Measurements from ENCODE around the gene IER5.

Gene IER5

GRCh38 chr1:181061487-181061886 lies 27.0 kb upstream of the IER5 start:
- DNase-seq (ENCODE audit: low spot score in 2 of 2) (no peak), ATAC-seq (replicated peaks; ENCODE audit: extremely low read depth, poor library complexity, severe bottlenecking) (no peak)
- Mint-ChIP-seq H3K9me3 (peaks cover 10% of the 10 kb centered on the region), H3K27me3 (no peaks in the 10 kb centered on the region), H3K4me1 (peaks cover 31% of the 10 kb centered on the region), H3K4me3 (peak overlapping the region; percentile 72), H3K36me3 (ENCODE audit: insufficient read depth) (peaks cover 11% of the 10 kb centered on the region), H3K27ac (ENCODE audit: low read depth) (peak overlapping the region; percentile 88)

GRCh38 chr1:181061891-181062835 lies 26.3 kb upstream of the IER5 start:
- peaks cover 10% of the 10 kb centered on the region for H3K9me3 Mint-ChIP-seq
- H3K27me3 Mint-ChIP-seq, result no peaks in the 10 kb centered on the region
- peak overlapping the region; percentile 72 for H3K4me3 Mint-ChIP-seq
- no peak for DNase-seq (ENCODE audit: low spot score in 2 of 2)
- ATAC-seq (replicated peaks; ENCODE audit: extremely low read depth, poor library complexity, severe bottlenecking), result peak; percentile 64
- H3K4me1 Mint-ChIP-seq, result peaks cover 25% of the 10 kb centered on the region
- H3K27ac Mint-ChIP-seq (ENCODE audit: low read depth), result peak overlapping the region; percentile 88
- peaks cover 8% of the 10 kb centered on the region for H3K36me3 Mint-ChIP-seq (ENCODE audit: insufficient read depth)

DNA sequence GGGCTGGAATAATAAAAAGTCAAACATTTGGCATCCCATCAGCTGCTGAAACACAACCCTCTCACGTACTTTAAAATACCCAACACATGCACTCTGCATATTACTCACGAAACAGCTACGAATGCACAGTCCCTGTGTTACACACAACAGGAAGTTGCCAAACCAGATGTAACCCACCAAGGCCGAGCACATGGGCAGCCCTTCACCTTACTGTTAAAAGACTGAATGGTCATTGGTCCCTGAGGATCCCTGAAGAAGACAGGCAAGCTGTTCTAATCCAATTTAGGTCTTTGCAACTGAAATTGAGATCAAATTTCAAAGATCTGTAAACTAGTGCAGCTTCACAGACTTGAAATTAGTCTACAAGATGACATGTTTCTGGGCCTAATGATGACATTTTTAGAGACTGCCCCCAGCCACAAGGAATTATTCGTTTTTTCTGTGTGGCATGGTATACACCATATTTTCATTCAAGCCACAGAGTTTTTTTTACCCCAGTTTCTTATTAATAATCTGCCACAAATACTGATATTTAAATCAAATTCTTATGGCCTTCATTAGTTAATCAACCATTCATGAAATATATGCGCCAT lies 25.6 kb upstream of the IER5 start:
- Mint-ChIP-seq H3K36me3 (ENCODE audit: insufficient read depth) (peaks cover 6% of the 10 kb centered on the region), H3K27ac (ENCODE audit: low read depth) (peak overlapping the region; percentile 88), H3K9me3 (peaks cover 10% of the 10 kb centered on the region), H3K27me3 (no peaks in the 10 kb centered on the region), H3K4me3 (peak overlapping the region; percentile 72), H3K4me1 (peaks cover 23% of the 10 kb centered on the region)
- ATAC-seq (replicated peaks; ENCODE audit: extremely low read depth, poor library complexity, severe bottlenecking) (peak; percentile 88), DNase-seq (ENCODE audit: low spot score in 2 of 2) (peak in 1 of 2 donors; percentile 11)

DNA sequence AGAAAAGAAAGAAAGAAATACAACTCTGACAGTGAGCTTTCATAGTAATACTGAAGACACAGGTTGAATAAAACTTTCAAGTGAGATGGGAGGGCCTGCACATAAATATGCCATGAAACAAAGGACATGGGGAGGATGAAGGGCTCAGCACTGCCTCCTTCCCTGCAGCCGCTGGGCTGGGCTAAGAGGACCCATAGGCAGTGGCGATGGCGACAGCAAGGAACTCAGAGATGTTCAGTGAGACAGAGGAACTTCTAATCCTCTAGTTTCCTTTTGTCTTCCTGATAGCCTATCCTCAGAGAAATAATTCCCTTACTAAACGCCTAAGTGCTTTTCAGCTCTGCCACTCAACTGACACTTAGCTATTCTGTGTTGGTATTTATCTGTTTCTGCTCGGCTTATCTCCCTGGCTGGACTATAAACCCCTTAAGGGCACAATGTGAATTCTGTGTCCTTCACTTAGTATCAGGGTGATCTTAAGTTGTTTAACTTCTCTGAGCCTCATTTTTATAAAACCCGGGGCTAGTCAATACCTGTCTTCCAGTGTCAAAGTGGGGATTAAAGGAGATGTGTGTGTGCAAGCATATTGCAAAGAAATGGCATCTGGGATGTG lies 24.4 kb upstream of the IER5 start:
- no peak for ATAC-seq (replicated peaks; ENCODE audit: extremely low read depth, poor library complexity, severe bottlenecking)
- Mint-ChIP-seq H3K4me1 (peaks cover 23% of the 10 kb centered on the region), H3K4me3 (no peak overlapping the region)

DNA sequence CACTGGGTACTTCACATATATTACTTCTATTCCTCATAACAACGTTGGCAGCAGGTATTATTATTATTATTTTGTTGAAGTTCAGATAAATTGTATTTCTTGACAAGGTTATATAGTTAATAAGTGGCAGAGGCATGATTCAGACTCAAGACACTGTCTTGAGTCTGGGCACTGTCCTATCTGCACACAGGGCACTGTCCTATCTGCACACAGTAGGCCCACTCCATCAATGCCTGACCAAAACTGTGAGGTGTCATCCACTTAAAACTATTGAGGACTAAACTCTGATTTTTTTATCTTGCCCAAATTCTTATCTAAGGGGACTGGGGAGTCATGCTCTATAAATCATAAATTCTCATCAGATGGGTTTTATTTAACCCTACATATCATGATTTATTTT lies 23.8 kb upstream of the IER5 start:
- Mint-ChIP-seq H3K9me3 (peaks cover 2% of the 10 kb centered on the region), H3K36me3 (ENCODE audit: insufficient read depth) (peaks cover 5% of the 10 kb centered on the region), H3K4me3 (no peak overlapping the region), H3K27ac (ENCODE audit: low read depth) (no peak overlapping the region), H3K27me3 (no peaks in the 10 kb centered on the region), H3K4me1 (peaks cover 23% of the 10 kb centered on the region)
- DNase-seq (ENCODE audit: low spot score in 2 of 2) (no peak), ATAC-seq (replicated peaks; ENCODE audit: extremely low read depth, poor library complexity, severe bottlenecking) (no peak)

More for the DNA sequence above, 24.4 kb upstream of the IER5 start:
- Mint-ChIP-seq H3K27me3 (no peaks in the 10 kb centered on the region), H3K36me3 (ENCODE audit: insufficient read depth) (peaks cover 5% of the 10 kb centered on the region), H3K27ac (ENCODE audit: low read depth) (no peak overlapping the region), H3K9me3 (peaks cover 7% of the 10 kb centered on the region)
- no peak for DNase-seq (ENCODE audit: low spot score in 2 of 2)

- DNase-seq (ENCODE audit: low spot score in 2 of 2) (no peak), ATAC-seq (replicated peaks; ENCODE audit: extremely low read depth, poor library complexity, severe bottlenecking) (no peak)
- no peak overlapping the region for H3K27ac Mint-ChIP-seq (ENCODE audit: low read depth)
- H3K27me3 Mint-ChIP-seq, result peaks cover 38% of the 10 kb centered on the region
- peaks cover 2% of the 10 kb centered on the region for H3K36me3 Mint-ChIP-seq (ENCODE audit: insufficient read depth)
- H3K4me1 Mint-ChIP-seq, result no peaks in the 10 kb centered on the region
- H3K9me3 Mint-ChIP-seq, result no peaks in the 10 kb centered on the region
- no peak overlapping the region for H3K4me3 Mint-ChIP-seq
These were observed 14.9 kb upstream of the IER5 start for GRCh38 chr1:181073638-181074037.

DNA sequence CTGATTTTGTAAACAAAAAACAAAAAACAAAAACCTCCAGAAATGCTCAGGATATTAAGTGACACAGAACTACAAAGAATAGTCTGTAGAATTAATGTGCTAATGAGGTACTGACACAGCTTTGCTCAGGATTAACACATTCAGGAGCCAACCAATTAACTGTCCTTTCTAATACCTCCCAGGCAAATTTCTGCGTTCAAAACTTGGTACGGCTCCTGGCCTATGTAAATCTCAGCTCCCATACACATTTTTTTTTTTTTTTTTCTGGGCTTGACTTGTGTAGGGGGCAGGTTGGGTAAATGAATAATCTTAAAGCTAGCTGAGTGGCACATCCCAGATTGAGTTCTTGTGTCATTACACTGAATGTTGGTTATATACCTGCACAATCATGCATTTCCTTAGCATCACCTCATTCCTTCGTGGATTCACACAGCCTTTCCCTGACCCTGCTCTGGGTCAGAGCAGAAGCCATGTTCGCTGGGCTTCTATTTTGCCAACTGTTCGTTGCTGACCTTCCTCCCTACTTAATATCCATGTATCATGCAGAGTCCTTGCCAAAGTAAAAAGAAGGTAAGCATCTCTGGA lies 12.6 kb upstream of the IER5 start:
- no peak overlapping the region for H3K4me3 Mint-ChIP-seq
- ATAC-seq (replicated peaks; ENCODE audit: extremely low read depth, poor library complexity, severe bottlenecking) (no peak), DNase-seq (ENCODE audit: low spot score in 2 of 2) (no peak)
- no peaks in the 10 kb centered on the region for H3K4me1 Mint-ChIP-seq
- peaks cover 61% of the 10 kb centered on the region for H3K27me3 Mint-ChIP-seq
- H3K27ac Mint-ChIP-seq (ENCODE audit: low read depth), result no peak overlapping the region
- H3K36me3 Mint-ChIP-seq (ENCODE audit: insufficient read depth), result peaks cover 2% of the 10 kb centered on the region
- no peaks in the 10 kb centered on the region for H3K9me3 Mint-ChIP-seq

DNA sequence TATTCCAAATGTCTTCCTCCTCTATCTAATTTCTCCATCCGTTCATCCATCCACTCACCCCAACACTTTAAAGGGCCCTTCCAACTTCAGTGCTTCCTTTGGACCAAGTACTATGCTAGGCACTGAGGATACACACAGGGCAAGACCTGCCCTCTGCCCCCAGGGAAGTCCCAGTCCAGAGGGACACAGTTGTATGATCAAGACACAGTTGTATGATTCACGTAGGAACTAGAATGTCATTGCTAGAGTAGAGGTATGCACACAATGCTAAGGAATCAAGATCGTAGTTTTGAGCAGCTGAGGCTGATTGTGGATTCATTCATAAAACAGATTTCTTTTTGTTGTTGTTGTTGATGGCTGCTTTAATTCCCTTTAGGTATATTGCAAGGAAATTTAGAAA lies 11.6 kb upstream of the IER5 start:
- DNase-seq (ENCODE audit: low spot score in 2 of 2) (no peak), ATAC-seq (replicated peaks; ENCODE audit: extremely low read depth, poor library complexity, severe bottlenecking) (no peak)
- H3K9me3 Mint-ChIP-seq, result no peaks in the 10 kb centered on the region
- no peak overlapping the region for H3K4me3 Mint-ChIP-seq
- H3K27ac Mint-ChIP-seq (ENCODE audit: low read depth), result no peak overlapping the region
- H3K27me3 Mint-ChIP-seq, result peaks cover 62% of the 10 kb centered on the region
- H3K36me3 Mint-ChIP-seq (ENCODE audit: insufficient read depth), result peaks cover 2% of the 10 kb centered on the region
- H3K4me1 Mint-ChIP-seq, result no peaks in the 10 kb centered on the region

DNA sequence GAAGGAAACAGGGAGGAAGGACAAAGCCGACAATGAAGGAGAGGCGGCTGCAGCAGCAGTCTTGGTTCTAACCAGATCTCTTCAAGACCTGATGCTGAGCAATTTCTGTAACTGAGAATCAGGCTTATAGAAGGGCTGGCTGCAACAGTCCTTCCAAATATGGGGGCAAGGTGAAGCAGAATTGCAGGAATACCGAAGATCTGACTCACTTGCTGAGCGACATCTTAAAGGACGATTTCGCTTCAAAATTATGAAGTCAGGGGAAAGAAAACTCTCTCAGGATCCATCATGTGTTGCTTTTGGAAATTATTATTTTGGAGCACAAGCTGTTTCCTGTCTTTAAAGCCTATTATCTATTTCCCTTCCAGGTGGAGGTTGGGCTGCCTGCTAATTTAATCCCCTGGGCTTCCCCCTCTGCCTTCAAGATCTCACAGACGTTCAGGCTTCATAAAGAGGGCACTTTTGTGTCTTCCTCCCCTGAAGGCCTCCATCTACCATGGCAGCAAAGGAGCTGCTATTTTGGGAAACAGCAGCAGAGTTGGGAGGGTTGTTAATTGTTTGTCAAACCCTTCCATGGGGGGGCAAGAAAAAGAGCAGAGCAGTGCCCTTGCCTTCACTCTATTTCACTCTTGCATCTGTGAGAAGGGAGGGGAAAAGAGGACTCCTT lies 10.8 kb upstream of the IER5 start:
- Mint-ChIP-seq H3K4me3 (no peak overlapping the region), H3K4me1 (no peaks in the 10 kb centered on the region), H3K27ac (ENCODE audit: low read depth) (no peak overlapping the region), H3K9me3 (no peaks in the 10 kb centered on the region), H3K36me3 (ENCODE audit: insufficient read depth) (peaks cover 2% of the 10 kb centered on the region), H3K27me3 (peaks cover 62% of the 10 kb centered on the region)
- DNase-seq (ENCODE audit: low spot score in 2 of 2) (no peak), ATAC-seq (replicated peaks; ENCODE audit: extremely low read depth, poor library complexity, severe bottlenecking) (no peak)

DNA sequence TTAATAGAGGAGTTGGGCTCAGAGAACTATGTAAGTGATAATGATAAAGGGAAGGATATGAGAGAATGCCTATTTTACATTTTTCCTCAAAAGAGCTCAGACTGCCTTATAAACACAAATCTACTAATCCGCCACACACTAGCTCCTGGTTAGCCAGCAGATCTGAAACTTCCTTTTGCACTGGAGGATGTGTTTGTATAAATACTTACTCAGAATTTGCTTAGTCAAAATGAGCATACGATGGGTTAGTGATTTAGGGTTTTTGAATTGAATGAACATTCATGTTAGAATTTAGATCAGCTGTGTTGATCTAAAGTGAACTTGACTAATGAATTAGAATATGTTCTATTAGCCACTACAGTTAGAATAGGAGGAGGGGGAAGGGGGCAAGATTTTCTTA lies 9.1 kb upstream of the IER5 start:
- Mint-ChIP-seq H3K27ac (ENCODE audit: low read depth) (no peak overlapping the region), H3K4me3 (no peak overlapping the region), H3K9me3 (no peaks in the 10 kb centered on the region), H3K4me1 (peaks cover 3% of the 10 kb centered on the region), H3K36me3 (ENCODE audit: insufficient read depth) (peaks cover 2% of the 10 kb centered on the region), H3K27me3 (peaks cover 61% of the 10 kb centered on the region)
- ATAC-seq (replicated peaks; ENCODE audit: extremely low read depth, poor library complexity, severe bottlenecking) (no peak), DNase-seq (ENCODE audit: low spot score in 2 of 2) (no peak)

DNA sequence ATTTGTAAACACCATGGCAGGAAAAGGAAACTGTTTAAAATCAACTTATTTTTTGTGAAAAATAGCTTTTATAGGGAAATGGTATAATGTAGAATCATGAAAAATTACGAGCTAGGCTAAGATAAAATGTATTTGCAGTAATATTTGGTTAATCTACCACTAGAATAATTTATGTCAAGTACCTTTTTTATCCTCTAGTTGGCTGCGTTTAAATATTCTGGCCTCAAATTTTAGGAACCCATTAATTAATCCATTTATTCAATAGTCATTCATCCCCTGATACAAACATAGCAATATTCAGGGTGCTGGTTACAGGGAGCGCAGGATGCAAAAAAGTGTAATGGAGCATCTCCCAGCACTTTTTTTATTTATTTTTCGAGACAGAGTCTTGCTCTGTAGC lies 8.6 kb upstream of the IER5 start:
- DNase-seq (ENCODE audit: low spot score in 2 of 2) (no peak), ATAC-seq (replicated peaks; ENCODE audit: extremely low read depth, poor library complexity, severe bottlenecking) (no peak)
- Mint-ChIP-seq H3K4me3 (no peak overlapping the region), H3K36me3 (ENCODE audit: insufficient read depth) (peaks cover 2% of the 10 kb centered on the region), H3K9me3 (no peaks in the 10 kb centered on the region), H3K4me1 (peaks cover 5% of the 10 kb centered on the region), H3K27me3 (peaks cover 55% of the 10 kb centered on the region), H3K27ac (ENCODE audit: low read depth) (no peak overlapping the region)

GRCh38 chr1:181080556-181080955 lies 7.9 kb upstream of the IER5 start:
- H3K4me1 Mint-ChIP-seq, result peaks cover 5% of the 10 kb centered on the region
- no peaks in the 10 kb centered on the region for H3K9me3 Mint-ChIP-seq
- peaks cover 52% of the 10 kb centered on the region for H3K27me3 Mint-ChIP-seq
- DNase-seq (ENCODE audit: low spot score in 2 of 2), result no peak
- no peak overlapping the region for H3K4me3 Mint-ChIP-seq
- H3K36me3 Mint-ChIP-seq (ENCODE audit: insufficient read depth), result peaks cover 2% of the 10 kb centered on the region
- H3K27ac Mint-ChIP-seq (ENCODE audit: low read depth), result no peak overlapping the region
- ATAC-seq (replicated peaks; ENCODE audit: extremely low read depth, poor library complexity, severe bottlenecking), result no peak

Measured in central memory CD8-positive, alpha-beta T cell (primary cell).